Stimulated activated CD4-positive, alpha-beta T cell treated with anti-CD3 and anti-CD28 coated beads, Interleukin-2, amount 100 ng/mL, for 4 hours (primary cell): ENCODE measurements around the gene CEPT1.

Experiments used
- DNase-seq: peaks from one replicate; pipeline ENCODE4 v3.0.0-alpha.2; 2020; ENCODE audit warnings: low read depth

Gene CEPT1

GRCh38 chr1:111227851-111228747 lies 88.1 kb downstream of the CEPT1 start:
- DNase-seq, result no peak

GRCh38 chr1:111228748-111229126 lies 88.7 kb downstream of the CEPT1 start:
- no peak for DNase-seq

GRCh38 chr1:111232134-111232533 lies 92.1 kb downstream of the CEPT1 start:
- no peak for DNase-seq

GRCh38 chr1:111234258-111234657 lies 94.2 kb downstream of the CEPT1 start:
- DNase-seq, result no peak
